Muscle layer of duodenum (tissue), 2 donors: ENCODE results near the gene DGKG.

ENCODE experiments used
- H3K27ac ChIP-seq: one replicate; pipeline ENCODE4 v1.7.0; 2013; ENCODE audit warnings: mild to moderate bottlenecking, low read length
- H3K27me3 ChIP-seq: one replicate; pipeline ENCODE4 v1.7.0; 2013; ENCODE audit warnings: low read depth, mild to moderate bottlenecking, control low read depth, low read length
- H3K36me3 ChIP-seq, 2 donors: one replicate each; pipeline ENCODE4 v1.7.0; 2013; ENCODE audit warnings: low read length in 2 of 2, control low read depth in 1 of 2, mild to moderate bottlenecking in 1 of 2; ENCODE audit not compliant: insufficient read depth in 2 of 2, control insufficient read depth in 1 of 2
- H3K4me1 ChIP-seq, 2 donors: one replicate each; pipeline ENCODE4 v1.7.0; 2013; ENCODE audit warnings: low read length in 2 of 2, mild to moderate bottlenecking in 2 of 2, control low read depth in 1 of 2, moderate library complexity in 1 of 2; ENCODE audit not compliant: insufficient read depth in 2 of 2, control insufficient read depth in 1 of 2
- H3K4me3 ChIP-seq, 2 donors: one replicate each; pipeline ENCODE4 v1.7.0; 2013; ENCODE audit warnings: low read length in 2 of 2, low read depth in 1 of 2, mild to moderate bottlenecking in 1 of 2
- H3K9me3 ChIP-seq, 2 donors: one replicate each; pipeline ENCODE4 v1.7.0; 2013; ENCODE audit warnings: low read length in 2 of 2, control low read depth in 1 of 2, mild to moderate bottlenecking in 1 of 2; ENCODE audit not compliant: control insufficient read depth in 1 of 2
- donor health status: healthy.

The DGKG gene

DNA sequence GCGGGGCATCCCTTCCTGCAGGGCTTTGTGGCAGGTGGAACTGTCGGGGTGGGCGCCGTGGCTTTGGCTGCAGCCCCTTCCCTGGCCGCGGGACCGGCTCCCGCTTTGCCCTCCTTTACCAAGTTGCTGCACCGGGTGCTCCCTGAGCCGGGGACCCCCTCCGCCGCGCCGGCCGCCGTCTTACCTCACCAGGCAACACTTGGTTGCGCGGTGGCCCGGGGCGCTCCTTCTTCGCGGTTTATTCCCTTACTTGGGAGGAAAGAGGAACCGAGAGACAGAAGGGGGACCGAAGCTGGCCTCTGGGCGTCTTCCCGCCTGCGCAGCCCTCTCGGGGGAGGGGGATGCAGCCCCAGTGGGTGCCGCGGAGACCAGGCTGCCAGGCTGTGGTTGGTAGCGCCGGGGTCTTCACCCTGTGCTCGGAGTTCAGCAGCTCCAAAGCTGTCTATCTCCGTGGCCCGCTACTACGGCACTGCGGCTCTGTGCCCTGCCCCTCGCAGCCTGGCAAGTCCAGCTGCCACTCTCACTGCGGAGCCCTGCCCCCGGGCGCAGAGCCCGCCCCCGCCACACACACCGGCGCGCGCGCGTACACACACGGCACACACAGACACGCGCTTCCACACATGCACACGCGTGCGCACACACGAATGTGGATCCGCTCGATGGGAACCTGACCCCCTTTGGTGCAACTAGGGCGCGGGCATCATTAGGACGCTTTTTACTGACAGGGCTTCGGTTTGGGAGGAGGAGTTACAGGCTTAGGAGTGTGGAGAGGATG lies at the start of gene DGKG:
TSS of gene DGKG (minus strand) at position 473 of the 775 bp plus-strand sequence. CDS start 41,775 bp downstream, outside the sequence.
- Histone ChIP-seq H3K4me1 (peaks cover 5 to 15% of the 10 kb centered on the region in 2 donors), H3K9me3 (no peaks in the 10 kb centered on the region), H3K27ac (peak within 1 kb of the TSS; percentile 27), H3K27me3 (peaks cover 11% of the 10 kb centered on the region), H3K36me3 (no peaks in the 10 kb centered on the region), H3K4me3 (peak within 1 kb of the TSS; percentile 72 to 74)

GRCh38 chr3:186411089-186411488 lies 49.1 kb upstream of the DGKG start:
- no peak overlapping the region for H3K4me3 ChIP-seq
- no peaks in the 10 kb centered on the region for H3K27me3 ChIP-seq
- peaks cover 0 to 16% of the 10 kb centered on the region in 2 donors for H3K4me1 ChIP-seq
- no peaks in the 10 kb centered on the region for H3K9me3 ChIP-seq
- H3K27ac ChIP-seq: no peak overlapping the region
- no peaks in the 10 kb centered on the region for H3K36me3 ChIP-seq

DNA sequence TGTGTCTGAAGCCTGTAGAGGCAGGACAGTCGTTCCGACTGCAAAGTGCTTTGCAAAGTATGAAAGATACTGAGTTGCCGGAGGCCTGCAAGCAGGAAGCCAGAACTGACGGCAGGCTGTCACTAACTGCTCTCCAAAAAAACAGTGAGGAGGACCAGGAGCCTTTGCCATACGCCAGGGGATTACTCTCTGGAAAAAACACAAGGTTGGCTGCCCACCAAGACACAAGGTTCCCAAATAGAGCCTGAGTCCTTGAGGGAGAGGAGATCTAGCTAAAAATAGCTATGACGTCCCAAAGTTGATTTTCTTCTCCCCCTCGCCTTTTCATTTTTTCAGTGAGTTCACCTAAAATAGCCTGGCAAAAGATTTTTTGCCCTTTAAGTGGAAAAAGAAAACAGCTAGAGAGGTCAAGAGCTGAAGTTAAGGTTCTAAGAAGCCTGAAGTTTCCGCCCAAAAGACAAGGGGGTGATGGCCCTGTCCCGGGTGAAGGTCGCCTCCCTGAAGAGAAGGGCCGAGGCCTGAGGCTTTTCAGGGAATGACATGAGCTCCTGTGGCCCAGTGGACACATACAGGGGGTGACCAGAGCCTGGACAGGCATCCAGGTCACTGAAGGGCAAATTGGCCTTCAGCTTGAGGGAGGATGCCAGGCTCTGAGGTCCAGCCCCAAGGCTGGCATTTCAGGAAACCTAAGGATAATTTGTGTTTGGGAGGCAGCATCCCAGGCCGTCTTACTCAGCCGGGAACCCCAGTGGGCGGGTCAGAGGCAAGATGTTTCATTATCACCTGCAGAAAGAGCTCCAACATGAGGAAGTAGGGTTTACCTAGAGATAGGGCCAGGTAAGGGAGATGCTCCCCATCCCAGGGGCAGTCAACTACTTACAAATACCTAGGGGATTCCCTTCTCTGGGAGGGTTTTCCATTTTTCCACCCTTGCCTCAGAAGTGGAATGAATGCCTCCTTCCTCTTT lies 44.9 kb upstream of the DGKG start:
- H3K4me1 ChIP-seq: peaks cover 0 to 10% of the 10 kb centered on the region in 2 donors
- H3K4me3 ChIP-seq: no peak overlapping the region
- H3K9me3 ChIP-seq: no peaks in the 10 kb centered on the region
- H3K36me3 ChIP-seq: no peaks in the 10 kb centered on the region
- peak overlapping the region; percentile 77 for H3K27ac ChIP-seq
- H3K27me3 ChIP-seq: no peaks in the 10 kb centered on the region

DNA sequence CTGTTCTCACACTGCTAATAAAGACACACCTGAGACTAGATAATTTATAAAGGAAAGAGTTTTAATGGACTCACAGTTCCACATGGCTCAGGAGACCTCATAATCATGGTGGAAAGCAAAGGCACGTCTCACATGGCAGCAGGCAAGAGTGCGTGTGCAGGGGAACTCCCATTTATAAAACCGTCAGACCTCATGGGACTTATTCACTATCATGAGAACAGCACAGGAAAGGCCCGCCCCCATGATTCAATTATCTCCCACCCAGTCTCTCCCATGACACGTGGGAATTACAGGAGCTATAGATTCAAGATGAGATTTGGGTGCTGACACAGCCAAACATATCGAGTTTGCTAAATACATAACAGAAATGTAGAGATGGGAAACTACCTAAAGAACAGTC lies 39.5 kb upstream of the DGKG start:
- no peak overlapping the region for H3K4me3 ChIP-seq
- peaks cover 0 to 5% of the 10 kb centered on the region in 2 donors for H3K4me1 ChIP-seq
- H3K27me3 ChIP-seq: no peaks in the 10 kb centered on the region
- no peak overlapping the region for H3K27ac ChIP-seq
- H3K36me3 ChIP-seq: no peaks in the 10 kb centered on the region
- no peaks in the 10 kb centered on the region for H3K9me3 ChIP-seq

GRCh38 chr3:186400662-186401061 lies 38.6 kb upstream of the DGKG start:
- Histone ChIP-seq H3K27ac (no peak overlapping the region), H3K9me3 (no peaks in the 10 kb centered on the region), H3K27me3 (no peaks in the 10 kb centered on the region), H3K36me3 (no peaks in the 10 kb centered on the region), H3K4me3 (no peak overlapping the region), H3K4me1 (no peaks in the 10 kb centered on the region)

DNA sequence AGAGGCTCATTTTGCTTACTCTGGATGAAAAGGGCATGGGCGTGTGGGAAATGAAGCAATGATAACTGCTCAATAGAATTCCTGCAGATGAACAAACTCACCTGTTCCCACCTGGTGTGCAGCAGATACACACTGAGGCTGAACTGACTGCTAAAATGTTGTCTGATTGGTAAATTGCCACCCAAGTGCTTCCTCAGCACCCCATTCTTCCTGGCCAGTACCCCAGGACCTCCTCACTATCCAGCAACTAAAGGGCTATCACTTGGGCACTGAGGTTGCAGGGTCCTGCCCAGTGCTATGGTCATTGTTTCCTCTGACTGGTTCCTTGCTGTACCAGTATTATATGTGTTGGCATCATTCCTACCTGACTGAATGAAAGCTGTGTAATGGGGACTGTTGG lies 38.0 kb upstream of the DGKG start:
- Histone ChIP-seq H3K4me1 (no peaks in the 10 kb centered on the region), H3K27me3 (no peaks in the 10 kb centered on the region), H3K36me3 (no peaks in the 10 kb centered on the region), H3K4me3 (no peak overlapping the region), H3K27ac (no peak overlapping the region), H3K9me3 (peaks cover 0 to under 1% of the 10 kb centered on the region in 2 donors)

DNA sequence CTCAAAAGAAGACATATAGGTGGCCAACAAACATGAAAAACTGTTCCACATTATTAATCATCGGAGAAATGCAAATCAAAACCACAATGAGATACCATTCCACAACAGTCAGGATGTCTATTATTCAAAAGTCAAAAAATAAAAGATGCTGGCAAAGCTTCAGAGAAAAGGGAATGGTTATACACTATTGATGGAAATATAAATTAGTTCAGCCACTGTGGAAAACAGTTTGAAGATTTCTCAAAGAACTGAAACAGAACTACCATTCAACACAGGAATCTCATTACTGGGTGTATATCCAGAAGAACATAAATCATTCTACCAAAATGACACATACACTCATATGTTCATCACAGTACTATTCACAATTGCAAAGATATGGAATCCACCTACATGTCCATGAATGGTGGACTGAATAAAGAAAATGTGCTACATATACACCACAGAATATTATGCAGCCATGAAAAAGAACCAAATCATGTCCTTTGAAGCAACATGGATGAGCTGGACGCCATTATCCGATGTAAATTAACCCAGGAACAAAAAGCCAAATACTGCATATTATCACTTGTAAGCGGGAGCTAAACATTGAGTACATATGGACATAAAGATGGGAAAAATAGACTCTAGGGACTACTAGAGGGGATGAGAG lies 32.7 kb upstream of the DGKG start:
- Histone ChIP-seq H3K4me1 (no peaks in the 10 kb centered on the region), H3K27ac (no peak overlapping the region), H3K4me3 (no peak overlapping the region), H3K36me3 (no peaks in the 10 kb centered on the region), H3K27me3 (no peaks in the 10 kb centered on the region), H3K9me3 (peaks cover 0 to 4% of the 10 kb centered on the region in 2 donors)

DNA sequence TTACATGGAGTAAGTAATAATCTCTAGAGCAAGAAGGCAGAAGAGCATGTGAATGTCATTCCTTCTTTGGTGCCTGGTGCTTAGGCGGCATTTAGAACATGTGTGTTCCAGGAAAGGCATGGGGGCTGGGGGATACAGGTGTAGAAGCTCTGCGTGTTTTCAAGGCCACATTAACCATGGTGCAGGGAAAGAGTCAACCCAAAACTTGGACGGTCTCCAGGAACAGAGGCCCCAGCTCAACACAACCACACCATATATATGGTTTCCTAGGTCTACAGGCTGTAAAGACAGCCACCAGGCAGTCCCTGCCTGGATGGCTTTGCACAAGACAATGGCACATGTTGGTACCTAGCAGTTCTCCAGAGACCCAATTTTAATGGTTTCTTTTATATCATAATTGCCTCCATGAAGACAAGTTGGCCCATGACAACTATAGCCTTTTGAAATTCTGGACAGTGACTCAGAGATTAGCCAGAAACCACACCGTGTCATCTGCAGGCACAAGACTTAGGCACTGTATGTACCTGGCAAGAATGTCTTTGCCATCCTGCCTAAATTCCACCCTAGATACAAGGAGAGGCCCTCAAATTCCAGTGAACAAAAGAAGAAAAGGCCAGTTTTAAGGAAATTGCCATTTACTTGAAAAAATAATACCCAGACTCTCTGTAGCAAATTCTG lies 25.0 kb upstream of the DGKG start:
- no peaks in the 10 kb centered on the region for H3K27me3 ChIP-seq
- no peak overlapping the region for H3K27ac ChIP-seq
- no peak overlapping the region for H3K4me3 ChIP-seq
- no peaks in the 10 kb centered on the region for H3K36me3 ChIP-seq
- no peaks in the 10 kb centered on the region for H3K9me3 ChIP-seq
- H3K4me1 ChIP-seq: peaks cover 6 to 12% of the 10 kb centered on the region in 2 donors

- Histone ChIP-seq H3K36me3 (no peaks in the 10 kb centered on the region), H3K27ac (no peak overlapping the region), H3K4me1 (peaks cover 6 to 12% of the 10 kb centered on the region in 2 donors), H3K27me3 (no peaks in the 10 kb centered on the region), H3K9me3 (no peaks in the 10 kb centered on the region), H3K4me3 (no peak overlapping the region)
Observed at GRCh38 chr3:186385856-186386602, 24.0 kb upstream of the DGKG start.
